WERI-Rb-1 (cell line): Measurements from ENCODE around the gene CBFA2T3.

Experiments
- DNase-seq: peaks from one replicate; pipeline ENCODE4 v3.0.0-alpha.2; 2020
- H3K27ac ChIP-seq: fragments of 250-450 bp; sonication (Bioruptor Pico); 2 replicates; pipeline ENCODE4 v1.5.1; 2020; ENCODE audit warnings: mild to moderate bottlenecking, moderate library complexity
- H3K27me3 ChIP-seq: fragments of 250-450 bp; sonication (Bioruptor Pico); 2 replicates; pipeline ENCODE4 v1.5.1; 2021; ENCODE audit warnings: mild to moderate bottlenecking, low read depth, moderate library complexity; ENCODE audit not compliant: insufficient read depth, severe bottlenecking
- H3K36me3 ChIP-seq: fragments of 250-450 bp; sonication (Bioruptor Pico); 2 replicates; pipeline ENCODE4 v1.5.1; 2020; ENCODE audit warnings: mild to moderate bottlenecking, moderate library complexity
- H3K4me3 ChIP-seq: 2 replicates; pipeline ENCODE4 v1.5.1; 2011; ENCODE audit warnings: low read depth, mild to moderate bottlenecking, control low read depth, low read length
- H3K9me3 ChIP-seq: fragments of 250-450 bp; sonication (Bioruptor Pico); 2 replicates; pipeline ENCODE4 v1.5.1; 2021; ENCODE audit warnings: mild to moderate bottlenecking, moderate library complexity; ENCODE audit not compliant: severe bottlenecking
- CTCF ChIP-seq: IDR thresholded peaks from 2 replicates; pipeline ENCODE4 v1.5.1; 2011; ENCODE audit warnings: low read depth, mild to moderate bottlenecking, control low read depth, inconsistent platforms, low read length

Gene CBFA2T3

GRCh38 chr16:88917915-88918627 lies 58.9 kb downstream of the CBFA2T3 start:
- H3K36me3 ChIP-seq: no peaks in the 10 kb centered on the region
- H3K27me3 ChIP-seq: no peaks in the 10 kb centered on the region
- no peak overlapping the region for H3K27ac ChIP-seq
- DNase-seq: no peak
- no peak for TF ChIP-seq CTCF
- H3K4me3 ChIP-seq: no peak overlapping the region
- H3K9me3 ChIP-seq: no peaks in the 10 kb centered on the region

- Histone ChIP-seq H3K4me3 (no peak overlapping the region), H3K27me3 (no peaks in the 10 kb centered on the region), H3K9me3 (no peaks in the 10 kb centered on the region), H3K27ac (no peak overlapping the region), H3K36me3 (no peaks in the 10 kb centered on the region)
- no peak for DNase-seq
- no peak for TF ChIP-seq CTCF
These were observed 59.7 kb downstream of the CBFA2T3 start for GRCh38 chr16:88917146-88917914.

- no peaks in the 10 kb centered on the region for H3K9me3 ChIP-seq
- no peak for DNase-seq
- no peak overlapping the region for H3K27ac ChIP-seq
- H3K27me3 ChIP-seq: no peaks in the 10 kb centered on the region
- no peak for TF ChIP-seq CTCF
- H3K4me3 ChIP-seq: no peak overlapping the region
- no peaks in the 10 kb centered on the region for H3K36me3 ChIP-seq
These were observed 61.2 kb downstream of the CBFA2T3 start for GRCh38 chr16:88915639-88916327.

- no peak for TF ChIP-seq CTCF
- Histone ChIP-seq H3K36me3 (no peaks in the 10 kb centered on the region), H3K4me3 (no peak overlapping the region), H3K9me3 (no peaks in the 10 kb centered on the region), H3K27ac (no peak overlapping the region), H3K27me3 (no peaks in the 10 kb centered on the region)
- DNase-seq: no peak
These were observed 62.1 kb downstream of the CBFA2T3 start for GRCh38 chr16:88914750-88915368.

- Histone ChIP-seq H3K4me3 (no peak overlapping the region), H3K27me3 (no peaks in the 10 kb centered on the region), H3K9me3 (no peaks in the 10 kb centered on the region), H3K27ac (no peak overlapping the region), H3K36me3 (no peaks in the 10 kb centered on the region)
- TF ChIP-seq CTCF: no peak
- no peak for DNase-seq
These were observed 63.1 kb downstream of the CBFA2T3 start for GRCh38 chr16:88913870-88914269.
